K562 (cell line): Measurements from ENCODE around the gene MYO6. TPM values are rescaled to one million over a fixed set of nuclear protein-coding genes. Genes with fewer than 3 reads are reported as not detected.

Experiments
- JUN ChIP-seq, 2 experiments: sonication (generic) in 1 of 2; formaldehyde crosslinking in 1 of 2; IDR thresholded peaks; 2 replicates each; pipeline versions ENCODE4 v1.6.1 to v1.8.0; 2012 to 2022; ENCODE audit warnings: borderline replicate concordance in 2 of 2, mild to moderate bottlenecking in 2 of 2, improper control_type of control experiment in 1 of 2, low read depth in 1 of 2, low read length in 1 of 2, missing genetic modification reagents in 1 of 2
- KLF16 ChIP-seq: IDR thresholded peaks from 2 replicates; pipeline ENCODE4 v1.6.1; 2016; ENCODE audit warnings: antibody characterized with exemption
- RBBP5 ChIP-seq: fragments of 200-600 bp; sonication (generic); IDR thresholded peaks from 2 replicates; pipeline ENCODE4 v1.6.1; 2012; ENCODE audit warnings: borderline replicate concordance, mild to moderate bottlenecking, low read length, control low read depth, inconsistent platforms; ENCODE audit not compliant: insufficient read depth, poor library complexity, severe bottlenecking
- REST ChIP-seq, 2 experiments: fragments of 450-650 bp; formaldehyde crosslinking in 1 of 2; IDR thresholded peaks; 2 replicates each; pipeline versions ENCODE4 v1.4.0 to v1.6.1; 2014 to 2020; ENCODE audit warnings: mild to moderate bottlenecking in 2 of 2, borderline replicate concordance in 1 of 2, low read depth in 1 of 2
- RFX1 ChIP-seq: fragments of 450-650 bp; IDR thresholded peaks from 2 replicates; pipeline ENCODE4 v1.6.1; 2016; ENCODE audit warnings: mild to moderate bottlenecking, moderate library complexity
- ZNF347 ChIP-seq: fragments of 450-650 bp; formaldehyde crosslinking; IDR thresholded peaks from 2 replicates; pipeline ENCODE4 v1.4.0; 2020; ENCODE audit warnings: low read depth, mild to moderate bottlenecking, moderate library complexity
- ZNF398 ChIP-seq: fragments of 250-450 bp; sonication (Bioruptor Pico); IDR thresholded peaks from 2 replicates; pipeline ENCODE4 v1.8.0; 2021; ENCODE audit warnings: moderate library complexity, mild to moderate bottlenecking, inconsistent platforms
- ZNF592 ChIP-seq: fragments of 450-650 bp; IDR thresholded peaks from 2 replicates; pipeline ENCODE4 v1.6.1; 2017; ENCODE audit warnings: antibody characterized with exemption, mild to moderate bottlenecking
- polyA plus RNA-seq, 8 experiments: library from polyadenylated mRNA; depleted of rRNA in 4 of 8; stranded (reverse) in 5 of 8; unstranded in 3 of 8; fragments of >200 nt; fragmentation: Nextera tagmentation in 2 of 8; fragmentation: Illumina TruSeq in 1 of 8; extraction: Ambion mirVana in 2 of 8; extraction: Trizol in 1 of 8; gene quantifications; 2 replicates each; pipeline versions ENCODE4 v1.2.1 to v1.2.3, GENCODE V29; 2011 to 2014; ENCODE audit warnings: inconsistent platforms in 1 of 8, missing spikeins in 1 of 8
- total RNA-seq, 7 experiments: library from RNA; depleted of rRNA in 6 of 7; stranded (reverse); fragments of >200 nt in 6 of 7; fragmentation: Illumina TruSeq in 2 of 7; extraction: Trizol in 2 of 7; gene quantifications; 2 replicates each; pipeline versions ENCODE4 v1.2.1 to v1.2.3, GENCODE V29; 2011 to 2021; ENCODE audit warnings: low replicate concordance in 1 of 7

The MYO6 gene
- total and polyA plus RNA-seq, 9 of the 15 experiments (the other 6 are each of a cell fraction or from before 2014, with no cell fraction given), result 1.3 to 5.5 (median 2.7) TPM

- 0 out of 2 replicates have a peak, but pooled peaks have one; percentile 24 for TF ChIP-seq REST (IDR thresholded peaks at IDR 0.05; ENCODE audit: borderline replicate concordance)
- TF ChIP-seq REST (CRISPR knock-in tag; IDR thresholded peaks at IDR 0.05; ENCODE audit: low read depth), result no peak
- 0 out of 2 replicates have a peak, but pooled peaks have one; percentile 14 for TF ChIP-seq JUN (IDR thresholded peaks at IDR 0.05; ENCODE audit: borderline replicate concordance, low read depth, low read length)
- TF ChIP-seq JUN (CRISPR knock-in tag; IDR thresholded peaks at IDR 0.05; ENCODE audit: borderline replicate concordance), result no peak
- 0 out of 2 replicates have a peak, but pooled peaks have one; percentile 23 for TF ChIP-seq ZNF592
- TF ChIP-seq KLF16, result no peak
- TF ChIP-seq ZNF398, result no peak
- TF ChIP-seq ZNF347 (CRISPR knock-in tag), result no peak
- TF ChIP-seq RBBP5, result peak; percentile 91
- TF ChIP-seq RFX1, result no peak
Observed at GRCh38 chr6:75748743-75749538, at the start of gene MYO6 (continued).
